HG03439 (cell line): ENCODE measurements around the gene UNC13A.

Source experiments
- ATAC-seq: cut with Tn5 transposase; IDR thresholded peaks from one replicate; pipeline ENCODE4 v1.9.1; 2021; ENCODE audit warnings: mild to moderate bottlenecking, moderate library complexity; ENCODE audit not compliant: unreplicated experiment

UNC13A gene

GRCh38 chr19:17687857-17688784 is at the start of gene UNC13A:
Gene UNC13A, minus strand, starts transcription at chr19:17688354. Its CDS starts 155 bp downstream, at chr19:17688199.
- no peak for ATAC-seq

- no peak for ATAC-seq
These were observed 49.6 kb upstream of the UNC13A start for GRCh38 chr19:17737690-17738153.

- no peak for ATAC-seq
These were observed 47.3 kb upstream of the UNC13A start for GRCh38 chr19:17735410-17735809.

GRCh38 chr19:17734146-17734545 is 46.0 kb upstream of the UNC13A start:
- no peak for ATAC-seq

GRCh38 chr19:17733127-17733526 is 45.0 kb upstream of the UNC13A start:
- ATAC-seq, result no peak

GRCh38 chr19:17727843-17728242 is 39.7 kb upstream of the UNC13A start:
- ATAC-seq, result no peak

GRCh38 chr19:17726964-17727773 is 39.0 kb upstream of the UNC13A start:
- no peak for ATAC-seq

GRCh38 chr19:17726136-17726741 is 38.1 kb upstream of the UNC13A start:
- no peak for ATAC-seq

GRCh38 chr19:17725422-17726078 is 37.4 kb upstream of the UNC13A start:
- no peak for ATAC-seq

GRCh38 chr19:17724655-17725054 is 36.5 kb upstream of the UNC13A start:
- ATAC-seq, result no peak

- no peak for ATAC-seq
These were observed 34.6 kb upstream of the UNC13A start for GRCh38 chr19:17722655-17723240.

GRCh38 chr19:17721821-17722220 is 33.7 kb upstream of the UNC13A start:
- no peak for ATAC-seq

GRCh38 chr19:17721111-17721628 is 33.0 kb upstream of the UNC13A start:
- ATAC-seq, result no peak

GRCh38 chr19:17720440-17720839 is 32.3 kb upstream of the UNC13A start:
- ATAC-seq, result no peak

GRCh38 chr19:17719730-17720400 is 31.7 kb upstream of the UNC13A start:
- peak; percentile 31 for ATAC-seq

GRCh38 chr19:17718947-17719711 is 31.0 kb upstream of the UNC13A start, which contains the start of gene MAP1S:
Gene MAP1S, plus strand, starts transcription at chr19:17719480. Its CDS starts 23 bp downstream, at chr19:17719503.
- peak; percentile 63 for ATAC-seq

GRCh38 chr19:17718550-17718946 is 30.4 kb upstream of the UNC13A start:
- no peak for ATAC-seq

- no peak for ATAC-seq
These were observed 28.3 kb upstream of the UNC13A start for GRCh38 chr19:17716309-17716929.
